IPS DF 19.7 (cell line): Measurements from ENCODE around the gene PTPRT.

ENCODE experiments used
- DNase-seq: peaks from one replicate; pipeline ENCODE4 v3.0.0-alpha.2; 2013; ENCODE audit warnings: low read depth, low spot score

The PTPRT gene

GRCh38 chr20:42484335-42484734, 705.4 kb downstream of the PTPRT start:
- no peak for DNase-seq

- DNase-seq = no peak
Observed at GRCh38 chr20:42483730-42484303, 705.9 kb downstream of the PTPRT start.

DNA sequence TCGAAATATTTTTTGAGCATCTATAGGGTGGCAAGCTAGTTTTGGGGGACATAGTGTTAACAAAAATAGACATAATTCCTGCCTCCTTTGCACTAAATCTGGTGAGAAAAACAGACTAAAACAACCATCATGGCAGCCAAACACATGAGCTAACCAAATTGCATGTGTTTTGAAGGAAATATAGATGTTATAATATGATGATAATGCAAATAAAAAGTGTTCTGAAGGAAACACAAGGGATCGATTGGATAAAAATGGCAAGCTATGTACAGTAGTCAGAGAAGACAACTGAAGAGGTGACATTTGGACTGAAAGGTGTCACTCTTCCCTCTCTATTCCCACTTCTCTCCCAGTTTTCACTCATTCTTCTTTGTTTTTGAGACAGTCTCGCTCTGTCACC, 706.9 kb downstream of the PTPRT start:
- no peak for DNase-seq

- DNase-seq = no peak
Observed at GRCh38 chr20:42475773-42476172, 713.9 kb downstream of the PTPRT start.

DNA sequence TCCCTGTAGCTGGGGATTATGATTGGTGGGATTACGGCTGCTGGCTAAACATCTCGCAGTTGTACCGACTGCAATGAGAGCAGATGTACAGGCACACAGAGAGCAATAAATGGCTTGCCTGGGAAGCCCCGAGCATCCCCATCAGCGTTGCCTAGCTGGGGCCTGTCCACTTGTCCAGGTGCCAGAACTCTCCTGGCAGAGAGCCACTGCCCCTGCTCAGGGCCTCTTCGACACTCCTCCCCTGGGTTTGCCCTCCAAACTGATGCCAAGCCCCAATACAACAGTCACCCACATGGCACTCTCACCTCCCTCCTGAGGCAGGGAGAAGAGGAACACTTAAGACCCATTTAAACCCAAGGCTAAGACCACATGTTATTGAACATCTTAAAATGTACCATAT, 715.1 kb downstream of the PTPRT start:
- DNase-seq = no peak

DNA sequence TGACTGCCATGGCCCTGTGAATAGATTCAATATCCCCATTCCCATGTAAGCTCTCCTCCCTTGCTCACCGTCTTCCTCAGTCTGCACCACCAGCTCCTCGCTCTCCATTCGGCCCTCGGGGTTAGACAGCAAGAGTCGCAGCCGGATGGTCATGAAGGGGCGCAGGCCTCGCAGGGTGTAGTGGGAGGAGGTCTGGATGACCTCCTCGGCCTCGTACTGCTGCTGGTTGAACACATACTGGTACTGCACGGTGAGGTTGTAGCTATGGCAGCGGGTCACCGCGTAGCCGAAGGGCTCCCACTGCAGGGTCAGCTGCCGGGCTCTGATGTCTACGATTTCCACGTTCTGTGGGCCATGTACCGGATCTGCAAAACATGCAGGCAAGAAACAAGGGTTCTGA, 717.5 kb downstream of the PTPRT start:
- DNase-seq = no peak

DNA sequence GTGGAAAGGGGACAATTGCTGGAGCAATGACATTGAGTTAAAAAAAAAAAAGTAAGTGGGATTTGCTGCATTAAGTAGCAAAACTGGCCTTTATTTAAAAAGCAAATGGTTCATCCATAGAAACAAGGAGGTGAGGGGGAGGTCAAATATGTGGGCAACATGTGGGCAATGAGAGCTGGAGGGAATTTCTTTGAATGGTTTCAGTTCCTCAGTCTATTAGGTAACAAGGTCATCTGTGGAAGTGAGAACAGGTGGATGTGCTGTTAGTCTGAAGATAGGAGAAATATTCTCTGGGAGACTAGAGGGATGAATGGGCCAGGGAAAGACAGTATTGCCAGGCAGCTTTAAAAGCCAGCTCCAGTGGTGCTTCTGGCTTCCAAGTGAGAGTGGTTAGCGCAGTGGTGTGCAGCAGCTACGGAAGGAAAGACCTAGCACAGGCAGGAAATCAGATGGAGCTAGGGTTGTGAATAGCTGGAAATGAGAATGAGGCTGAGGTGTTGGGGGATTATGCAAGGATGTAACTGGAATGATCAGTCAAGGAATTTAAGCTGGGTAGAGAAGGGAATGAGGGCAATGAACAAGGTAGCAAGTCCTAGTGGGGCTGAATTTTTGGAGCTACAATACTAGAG, 727.6 kb downstream of the PTPRT start:
- no peak for DNase-seq

DNA sequence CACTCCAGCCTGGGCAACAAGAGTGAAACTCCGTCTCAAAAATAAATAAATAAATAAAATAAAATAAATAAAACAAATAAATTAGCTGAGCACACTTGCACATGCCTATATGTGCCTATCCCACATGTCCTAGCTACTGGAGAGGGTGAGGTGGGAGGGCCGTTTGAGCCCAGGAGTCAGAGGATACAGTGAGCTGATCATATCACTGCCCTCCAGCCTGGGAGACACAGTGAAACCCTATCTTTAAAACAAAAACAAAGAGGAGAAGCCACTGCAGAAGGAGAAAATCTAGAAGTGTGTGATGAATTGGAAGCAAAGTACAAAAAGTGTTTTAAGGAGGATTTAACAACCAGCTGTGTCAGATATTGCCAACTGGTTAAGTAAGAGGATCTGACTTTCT, 728.4 kb downstream of the PTPRT start:
- no peak for DNase-seq

DNA sequence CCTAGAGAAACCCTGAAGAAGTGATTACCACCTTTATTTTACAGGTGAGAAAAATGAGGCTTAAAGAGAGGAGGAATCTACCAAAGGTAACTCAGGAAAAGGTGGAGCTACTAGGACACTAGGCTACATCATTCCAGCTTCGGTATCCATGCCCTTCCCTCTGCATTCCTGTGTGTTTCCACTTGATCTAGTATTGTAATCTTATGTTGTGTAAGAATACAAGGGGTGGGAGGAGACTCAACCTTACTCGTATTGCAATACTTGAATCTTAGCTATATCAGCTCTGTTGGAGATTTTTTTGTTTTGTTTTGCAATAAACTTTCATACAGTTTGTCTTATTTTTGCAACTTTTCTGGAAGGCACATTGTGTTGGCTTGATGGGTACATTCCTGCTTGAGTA, 742.4 kb downstream of the PTPRT start:
- no peak for DNase-seq

DNA sequence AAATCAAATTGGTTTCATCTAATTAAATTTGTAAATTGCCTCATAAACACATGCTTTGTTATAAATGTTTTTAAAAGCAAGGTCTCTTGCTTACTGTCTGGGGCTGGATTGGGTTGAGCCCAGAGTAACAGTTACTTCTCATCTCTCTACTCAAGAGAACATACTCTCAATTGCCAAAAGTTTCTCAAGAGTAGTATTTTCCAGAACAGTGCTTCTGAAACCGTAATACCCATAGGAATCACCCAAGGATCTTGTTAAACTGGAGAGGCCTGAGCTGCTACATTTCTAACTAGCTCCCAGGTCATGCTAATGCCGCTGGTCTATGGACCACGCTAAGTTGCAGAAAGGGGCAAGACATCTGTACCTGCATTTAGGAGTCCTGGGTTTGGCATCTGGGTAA, 744.9 kb downstream of the PTPRT start:
- DNase-seq = no peak

GRCh38 chr20:42443200-42443599, 746.5 kb downstream of the PTPRT start:
- no peak for DNase-seq

DNA sequence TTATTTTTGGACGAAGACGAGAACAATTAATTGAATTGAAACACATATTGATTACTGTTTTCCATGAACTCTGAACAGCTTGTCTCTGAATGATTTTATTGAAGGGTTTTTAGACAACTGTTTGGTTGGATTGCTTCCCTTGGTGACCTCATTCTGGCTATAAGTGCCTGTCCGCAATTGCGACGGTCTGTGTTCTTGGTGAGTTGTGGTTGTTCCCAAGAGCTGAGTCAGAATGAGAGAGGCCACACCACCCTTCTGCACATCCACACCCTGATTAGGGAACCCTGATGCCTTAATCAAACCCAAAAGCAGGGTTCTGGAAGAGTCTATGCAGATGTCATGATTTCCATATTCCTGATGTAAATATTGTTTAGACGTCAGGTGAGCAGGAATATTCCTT, 747.0 kb downstream of the PTPRT start:
- no peak for DNase-seq

- DNase-seq = no peak
Observed at GRCh38 chr20:42441864-42442331, 747.8 kb downstream of the PTPRT start.

DNA sequence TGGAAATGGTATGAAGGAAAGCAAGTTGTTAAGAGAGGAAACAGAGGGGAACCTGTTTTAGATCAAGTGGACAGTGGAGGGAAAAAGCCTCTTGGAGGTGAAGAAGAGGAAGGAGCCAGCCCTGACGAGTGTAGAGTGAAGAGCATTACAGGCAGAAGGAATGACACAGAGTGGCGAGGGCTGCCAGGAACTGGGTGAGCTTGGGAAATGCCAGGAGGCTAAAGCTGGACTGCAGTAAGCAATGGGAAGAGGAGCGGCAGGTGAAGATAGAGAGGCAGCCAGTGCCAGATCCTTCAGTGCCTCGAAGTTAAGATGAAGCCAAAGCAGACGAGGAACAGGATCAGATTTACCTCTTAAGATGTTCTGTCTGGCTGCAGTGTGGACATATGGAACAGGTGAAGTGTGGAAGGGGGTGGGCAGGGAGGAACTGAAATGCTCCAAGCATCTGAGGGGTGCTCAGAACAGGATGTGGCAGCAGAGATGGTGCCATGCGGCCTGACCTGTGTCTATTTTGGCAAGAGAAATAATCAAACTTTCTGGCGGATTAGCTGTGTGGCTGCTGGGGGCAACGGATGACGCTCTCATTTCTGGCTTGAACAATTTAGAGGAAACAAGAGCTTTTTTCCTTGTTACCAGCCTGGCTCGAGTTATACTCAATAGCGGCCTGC, 748.4 kb downstream of the PTPRT start:
- no peak for DNase-seq

GRCh38 chr20:42435230-42435629, 754.5 kb downstream of the PTPRT start:
- no peak for DNase-seq

DNA sequence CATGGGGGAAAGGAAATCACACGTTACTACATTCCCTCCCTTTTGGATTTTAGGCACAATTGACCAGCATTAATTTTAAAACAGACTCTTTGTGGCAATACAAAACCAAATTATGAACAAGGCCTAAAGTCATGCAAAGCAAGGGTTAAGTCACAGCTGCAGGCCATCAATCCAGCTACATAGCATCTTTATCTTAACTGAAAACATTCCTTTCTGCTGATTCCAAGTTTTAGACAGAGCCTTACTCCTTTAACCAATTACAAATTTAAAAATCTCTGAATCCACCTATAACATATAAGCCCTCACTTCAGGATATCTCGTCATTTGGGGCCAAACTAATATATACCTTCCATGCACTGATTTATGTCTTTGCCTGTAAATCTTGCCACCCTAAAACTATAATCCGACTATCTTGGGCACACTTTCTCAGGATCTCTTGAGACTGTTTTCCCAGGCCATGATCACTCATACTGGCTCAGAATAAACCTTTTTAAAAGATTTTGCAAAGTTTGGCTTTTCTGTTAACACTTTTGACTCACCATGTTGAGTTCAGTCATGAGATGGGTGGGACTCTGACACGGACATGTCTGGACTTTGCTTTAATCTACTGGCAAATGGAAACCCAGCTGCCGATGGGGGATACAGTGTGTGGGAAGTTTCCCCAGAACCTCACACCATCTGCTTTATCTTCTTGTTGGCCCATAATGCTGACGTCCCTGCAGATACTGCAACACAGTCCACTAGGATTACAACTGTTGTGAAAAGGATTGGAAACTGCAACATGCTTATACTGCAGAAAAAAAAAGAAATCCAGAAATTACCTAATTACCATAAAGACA, 757.0 kb downstream of the PTPRT start:
- DNase-seq = no peak

DNA sequence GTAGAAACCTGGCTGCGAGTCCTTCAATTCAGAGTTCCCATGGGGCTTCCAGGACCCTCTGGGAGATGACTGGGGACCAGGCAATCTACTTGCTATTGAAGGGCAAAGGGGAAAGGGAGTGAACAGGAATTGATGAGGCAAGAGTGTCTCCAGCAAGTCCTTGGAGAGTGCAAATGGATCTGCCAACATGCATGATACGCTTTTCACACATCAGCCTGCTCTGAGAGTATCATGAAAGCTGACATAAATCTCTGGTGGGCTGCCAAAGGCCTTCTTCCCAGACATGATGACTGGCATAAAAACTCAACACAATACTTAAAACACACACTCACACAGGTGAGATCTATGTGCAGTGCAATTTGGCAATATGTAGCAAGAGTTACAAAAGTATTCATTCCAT, 759.1 kb downstream of the PTPRT start:
- DNase-seq = no peak

- no peak for DNase-seq
Observed at GRCh38 chr20:42429761-42430458, 759.8 kb downstream of the PTPRT start.

DNA sequence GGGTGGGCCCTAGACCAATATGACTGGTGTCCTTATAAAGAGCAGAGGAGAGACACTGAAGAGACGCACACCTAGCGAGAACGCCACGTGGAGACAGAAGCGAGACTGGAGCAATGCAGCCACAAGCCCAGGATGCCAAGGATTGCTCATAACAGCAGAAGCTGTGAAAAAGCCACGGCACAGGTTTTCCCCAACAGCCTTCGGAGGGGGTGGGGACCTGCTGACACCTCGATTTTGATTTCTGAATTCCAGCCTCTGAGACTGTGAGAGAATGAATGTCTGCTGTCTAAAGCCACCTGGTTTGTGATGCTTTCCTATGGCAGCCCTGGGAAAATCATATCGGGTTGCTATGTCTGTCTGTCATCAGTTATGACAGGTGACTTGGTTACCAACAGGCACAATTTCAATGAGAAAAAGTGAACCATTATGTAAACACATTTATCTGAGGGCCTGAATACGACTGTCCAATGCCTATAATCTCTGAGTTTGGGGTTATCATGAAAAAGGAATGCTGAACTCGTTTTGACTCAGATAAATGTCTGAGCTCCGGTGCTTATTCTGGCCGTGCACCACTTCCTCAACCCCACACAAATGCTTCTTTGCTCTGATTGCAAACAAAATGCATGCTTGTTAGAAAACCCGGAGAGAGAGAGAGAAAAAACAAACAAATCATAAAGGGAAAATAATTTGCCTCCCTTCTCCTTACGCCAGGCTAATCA, 769.7 kb downstream of the PTPRT start:
- DNase-seq = no peak

DNA sequence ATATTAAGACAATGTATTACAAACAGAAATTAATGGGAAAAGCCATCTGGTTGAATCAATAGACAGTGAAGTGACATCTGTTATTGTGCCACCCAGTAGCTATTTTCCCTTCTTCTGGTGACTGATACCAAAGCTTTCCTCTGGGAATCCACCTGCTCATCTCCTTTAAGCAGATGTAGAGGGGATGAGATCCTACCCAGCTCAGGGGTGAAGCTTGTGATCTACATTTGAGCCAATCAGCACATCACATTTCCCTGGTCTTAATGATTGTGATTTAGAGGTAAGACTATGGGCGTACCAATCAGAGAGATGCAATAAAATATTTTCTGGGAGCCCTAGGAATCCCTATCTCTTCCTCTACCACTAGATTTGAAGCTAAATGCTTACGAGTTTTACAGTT, 782.9 kb downstream of the PTPRT start:
- DNase-seq = no peak

DNA sequence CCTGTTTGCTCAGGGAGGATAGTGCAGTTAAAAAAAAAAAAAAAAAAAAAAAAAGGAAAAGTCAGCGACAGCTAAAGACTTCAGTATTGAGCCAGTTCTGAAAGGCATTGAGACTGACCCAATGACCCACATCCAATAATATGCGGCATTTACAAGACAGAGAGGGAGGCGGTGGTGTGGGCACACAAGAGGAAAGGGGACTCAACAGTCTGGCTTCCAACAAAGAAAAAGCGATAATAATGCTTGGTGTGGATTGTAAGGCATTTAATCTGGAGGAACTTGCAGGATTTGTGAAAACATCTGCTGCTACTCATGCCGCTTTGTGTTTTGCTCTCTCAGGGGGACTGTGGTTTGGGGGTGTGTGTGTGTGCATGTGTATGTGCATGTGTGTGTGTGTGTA, 787.3 kb downstream of the PTPRT start:
- DNase-seq = no peak
